NCI-H510A (cell line): ENCODE measurements around the gene FUT2.

Experiments
- DNase-seq: peaks from one replicate; lab custom pipeline; 2025; lab: John Stamatoyannopoulos, UW

The FUT2 gene

GRCh38 chr19:48751845-48752495, 56.2 kb downstream of the FUT2 start:
- DNase-seq: no peak

- peak; percentile 95 for DNase-seq
These were observed 57.0 kb downstream of the FUT2 start, which contains the start of gene FUT1 for GRCh38 chr19:48752496-48753365. Gene FUT1 (minus strand): TSS chr19:48752641. CDS start chr19:48751281, 1,360 bp downstream.

- DNase-seq: peak; percentile 82
These were observed 59.4 kb downstream of the FUT2 start, which contains the start of gene FGF21 for GRCh38 chr19:48755084-48755641. Gene FGF21 (plus strand): TSS chr19:48755524. CDS start chr19:48756237, 713 bp downstream.
